Fibroblast of mammary gland (primary cell): Measurements from ENCODE around the gene GJB5.

ENCODE experiments used
- DNase-seq: peaks from one replicate; pipeline ENCODE4 v3.0.0-alpha.2; 2010; ENCODE audit warnings: low read depth
- H3K4me3 ChIP-seq: 2 replicates; pipeline ENCODE4 v1.5.1; 2011; ENCODE audit warnings: low read depth, mild to moderate bottlenecking, low read length, moderate library complexity; ENCODE audit not compliant: control insufficient read depth
- CTCF ChIP-seq: conservative IDR thresholded peaks from 2 replicates; pipeline ENCODE4 v1.5.1; 2011; ENCODE audit warnings: low read depth, low read length, inconsistent platforms; ENCODE audit not compliant: control insufficient read depth, insufficient read depth

Gene GJB5

GRCh38 chr1:34712007-34712688, 42.7 kb upstream of the GJB5 start:
- no peak for TF ChIP-seq CTCF
- DNase-seq = no peak
- H3K4me3 ChIP-seq = no peak overlapping the region

- no peak for TF ChIP-seq CTCF
- no peak for DNase-seq
- no peak overlapping the region for H3K4me3 ChIP-seq
These were observed 41.4 kb upstream of the GJB5 start for GRCh38 chr1:34713443-34713842.

- no peak for TF ChIP-seq CTCF
- DNase-seq = no peak
- H3K4me3 ChIP-seq = no peak overlapping the region
These were observed 40.5 kb upstream of the GJB5 start for GRCh38 chr1:34714386-34714785.

GRCh38 chr1:34715139-34715538, 39.7 kb upstream of the GJB5 start:
- H3K4me3 ChIP-seq = no peak overlapping the region
- no peak for DNase-seq
- TF ChIP-seq CTCF = no peak

- no peak overlapping the region for H3K4me3 ChIP-seq
- DNase-seq = no peak
- no peak for TF ChIP-seq CTCF
These were observed 33.6 kb upstream of the GJB5 start for GRCh38 chr1:34721241-34721640.

- DNase-seq = no peak
- TF ChIP-seq CTCF = no peak
- H3K4me3 ChIP-seq = no peak overlapping the region
These were observed 33.0 kb upstream of the GJB5 start for GRCh38 chr1:34721646-34722355.
